Neural cell (in vitro differentiated cells): Measurements from ENCODE around the gene ACP4. TPM values are rescaled to one million over a fixed set of nuclear protein-coding genes. Genes with fewer than 3 reads are reported as not detected.

Experiments used
- H2AFZ ChIP-seq: fragments of 200-600, 300-800 bp; sonication (generic), shearing (Covaris generic); 2 replicates; pipeline ENCODE4 v1.6.0; 2014; ENCODE audit warnings: low read depth, mild to moderate bottlenecking, antibody characterized with exemption, low read length, moderate library complexity
- H3F3A ChIP-seq: fragments of 200-600 bp; shearing (Covaris generic); 2 replicates; pipeline ENCODE4 v1.6.1; 2016; ENCODE audit warnings: mild to moderate bottlenecking, moderate library complexity, mixed read lengths, antibody characterized with exemption, low read length; ENCODE audit not compliant: insufficient read depth, poor library complexity, severe bottlenecking
- H3K27ac ChIP-seq: fragments of 200-600, 300-800 bp; sonication (generic), shearing (Covaris generic); 2 replicates; pipeline ENCODE4 v1.5.1; 2014; ENCODE audit warnings: mild to moderate bottlenecking, low read length, moderate library complexity
- H3K27me3 ChIP-seq: fragments of 300-800, 200-600 bp; sonication (generic), shearing (Covaris generic); 2 replicates; pipeline ENCODE4 v1.6.0; 2014; ENCODE audit warnings: mild to moderate bottlenecking, low read depth, low read length, moderate library complexity; ENCODE audit not compliant: insufficient read depth
- H3K36me3 ChIP-seq: fragments of 300-800, 200-600 bp; sonication (generic), shearing (Covaris generic); 2 replicates; pipeline ENCODE4 v1.5.1; 2014; ENCODE audit warnings: mild to moderate bottlenecking, antibody characterized with exemption, low read length, moderate library complexity; ENCODE audit not compliant: insufficient read depth
- H3K4me2 ChIP-seq: fragments of 300-800, 200-600 bp; sonication (generic), shearing (Covaris generic); 2 replicates; pipeline ENCODE4 v1.6.0; 2014; ENCODE audit warnings: mild to moderate bottlenecking, low read length
- H3K4me3 ChIP-seq: fragments of 300-800, 200-600 bp; sonication (generic), shearing (Covaris generic); 2 replicates; pipeline ENCODE4 v1.5.1; 2014; ENCODE audit warnings: mild to moderate bottlenecking, low read length, moderate library complexity
- H3K79me2 ChIP-seq: fragments of 200-600 bp; shearing (Covaris generic); replicated peaks from 2 replicates; pipeline ENCODE4 v1.6.0; 2014; ENCODE audit warnings: mild to moderate bottlenecking, low read length, moderate library complexity; ENCODE audit not compliant: insufficient read depth
- H3K9ac ChIP-seq: fragments of 300-800, 200-600 bp; sonication (generic), shearing (Covaris generic); 2 replicates; pipeline ENCODE4 v1.6.1; 2016; ENCODE audit warnings: mild to moderate bottlenecking, low read length, mixed read lengths
- H3K9me2 ChIP-seq: fragments of 200-600 bp; shearing (Covaris generic); 2 replicates; pipeline ENCODE4 v1.6.1; 2016; ENCODE audit warnings: mild to moderate bottlenecking, low read length, mixed read lengths; ENCODE audit not compliant: insufficient read depth
- H3K9me3 ChIP-seq: fragments of 200-600, 300-800 bp; sonication (generic), shearing (Covaris generic); 2 replicates; pipeline ENCODE4 v1.6.1; 2016; ENCODE audit warnings: mild to moderate bottlenecking, mixed run types, low read length, moderate library complexity, mixed read lengths
- H4K20me1 ChIP-seq: fragments of 200-600 bp; shearing (Covaris generic); 2 replicates; pipeline ENCODE4 v1.6.1; 2016; ENCODE audit warnings: mild to moderate bottlenecking, mixed run types; ENCODE audit not compliant: insufficient read depth
- EP300 ChIP-seq: fragments of 450-650 bp; conservative IDR thresholded peaks from 2 replicates; pipeline ENCODE4 v1.6.1; 2014; ENCODE audit warnings: antibody characterized with exemption, mild to moderate bottlenecking, moderate library complexity; ENCODE audit not compliant: poor library complexity, severe bottlenecking
- EZH2 ChIP-seq: fragments of 200-600, 300-800 bp; shearing (Covaris generic), sonication (generic); IDR thresholded peaks from 2 replicates; pipeline ENCODE4 v1.6.1; 2014; ENCODE audit warnings: antibody characterized with exemption, low read length, borderline replicate concordance, mild to moderate bottlenecking; ENCODE audit not compliant: insufficient read depth, poor library complexity, severe bottlenecking
- MXI1 ChIP-seq: fragments of 450-650 bp; conservative IDR thresholded peaks from 2 replicates; pipeline ENCODE4 v1.6.1; 2014; ENCODE audit warnings: antibody characterized with exemption, mild to moderate bottlenecking; ENCODE audit not compliant: poor library complexity, severe bottlenecking
- POLR2AphosphoS5 ChIP-seq: IDR thresholded peaks from 2 replicates; pipeline ENCODE4 v1.6.1; 2012
- RAD21 ChIP-seq: fragments of 450-650 bp; conservative IDR thresholded peaks from 2 replicates; pipeline ENCODE4 v1.6.1; 2014; ENCODE audit warnings: antibody characterized with exemption, mild to moderate bottlenecking, moderate library complexity
- REST ChIP-seq: IDR thresholded peaks from 2 replicates; pipeline ENCODE4 v1.6.1; 2012; ENCODE audit warnings: borderline replicate concordance
- SMC3 ChIP-seq: fragments of 450-650 bp; conservative IDR thresholded peaks from 2 replicates; pipeline ENCODE4 v1.6.1; 2014; ENCODE audit warnings: antibody characterized with exemption, mild to moderate bottlenecking, moderate library complexity; ENCODE audit not compliant: poor library complexity
- TAF1 ChIP-seq: IDR thresholded peaks from 2 replicates; pipeline ENCODE4 v1.6.1; 2012; ENCODE audit warnings: low read depth
- polyA plus RNA-seq: library from polyadenylated mRNA; depleted of rRNA; stranded (reverse); fragments of >200 nt; gene quantifications from 2 replicates; pipeline ENCODE4 v1.2.3, GENCODE V29; 2014
- TF ChIP-seq, protein P1 (sequence below): fragments of 450-650 bp; IDR thresholded peaks from 2 replicates; pipeline ENCODE4 v1.5.1; 2014; ENCODE audit warnings: antibody characterized with exemption, mild to moderate bottlenecking, moderate library complexity; ENCODE audit not compliant: poor library complexity, severe bottlenecking

ACP4 gene
- polyA plus RNA-seq, 1 donor from 2014 or later, result not detected

GRCh38 chr19:50794074-50794875, 4.1 kb downstream of the ACP4 start:
- Histone ChIP-seq H3K27ac (no peak overlapping the region), H3K4me2 (no peak overlapping the region), H3K9ac (no peak overlapping the region), H3K9me3 (no peaks in the 10 kb centered on the region), H3K27me3 (no peaks in the 10 kb centered on the region), H3K4me3 (no peak overlapping the region), H4K20me1 (no peaks in the 10 kb centered on the region), H3K9me2 (no peaks in the 10 kb centered on the region), H3F3A (no peaks in the 10 kb centered on the region), H3K36me3 (no peaks in the 10 kb centered on the region), H2AFZ (no peak overlapping the region), H3K79me2 (no peaks in the 10 kb centered on the region)
- TF ChIP-seq POLR2AphosphoS5, result no peak
- no peak for TF ChIP-seq TAF1
- no peak for TF ChIP-seq RAD21
- no peak for TF ChIP-seq EP300
- TF ChIP-seq MXI1, result no peak
- no peak for TF ChIP-seq SMC3
- no peak for TF ChIP-seq EZH2
- no peak for TF ChIP-seq REST
- TF ChIP-seq, protein P1, sequence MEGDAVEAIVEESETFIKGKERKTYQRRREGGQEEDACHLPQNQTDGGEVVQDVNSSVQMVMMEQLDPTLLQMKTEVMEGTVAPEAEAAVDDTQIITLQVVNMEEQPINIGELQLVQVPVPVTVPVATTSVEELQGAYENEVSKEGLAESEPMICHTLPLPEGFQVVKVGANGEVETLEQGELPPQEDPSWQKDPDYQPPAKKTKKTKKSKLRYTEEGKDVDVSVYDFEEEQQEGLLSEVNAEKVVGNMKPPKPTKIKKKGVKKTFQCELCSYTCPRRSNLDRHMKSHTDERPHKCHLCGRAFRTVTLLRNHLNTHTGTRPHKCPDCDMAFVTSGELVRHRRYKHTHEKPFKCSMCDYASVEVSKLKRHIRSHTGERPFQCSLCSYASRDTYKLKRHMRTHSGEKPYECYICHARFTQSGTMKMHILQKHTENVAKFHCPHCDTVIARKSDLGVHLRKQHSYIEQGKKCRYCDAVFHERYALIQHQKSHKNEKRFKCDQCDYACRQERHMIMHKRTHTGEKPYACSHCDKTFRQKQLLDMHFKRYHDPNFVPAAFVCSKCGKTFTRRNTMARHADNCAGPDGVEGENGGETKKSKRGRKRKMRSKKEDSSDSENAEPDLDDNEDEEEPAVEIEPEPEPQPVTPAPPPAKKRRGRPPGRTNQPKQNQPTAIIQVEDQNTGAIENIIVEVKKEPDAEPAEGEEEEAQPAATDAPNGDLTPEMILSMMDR, result no peak

DNA sequence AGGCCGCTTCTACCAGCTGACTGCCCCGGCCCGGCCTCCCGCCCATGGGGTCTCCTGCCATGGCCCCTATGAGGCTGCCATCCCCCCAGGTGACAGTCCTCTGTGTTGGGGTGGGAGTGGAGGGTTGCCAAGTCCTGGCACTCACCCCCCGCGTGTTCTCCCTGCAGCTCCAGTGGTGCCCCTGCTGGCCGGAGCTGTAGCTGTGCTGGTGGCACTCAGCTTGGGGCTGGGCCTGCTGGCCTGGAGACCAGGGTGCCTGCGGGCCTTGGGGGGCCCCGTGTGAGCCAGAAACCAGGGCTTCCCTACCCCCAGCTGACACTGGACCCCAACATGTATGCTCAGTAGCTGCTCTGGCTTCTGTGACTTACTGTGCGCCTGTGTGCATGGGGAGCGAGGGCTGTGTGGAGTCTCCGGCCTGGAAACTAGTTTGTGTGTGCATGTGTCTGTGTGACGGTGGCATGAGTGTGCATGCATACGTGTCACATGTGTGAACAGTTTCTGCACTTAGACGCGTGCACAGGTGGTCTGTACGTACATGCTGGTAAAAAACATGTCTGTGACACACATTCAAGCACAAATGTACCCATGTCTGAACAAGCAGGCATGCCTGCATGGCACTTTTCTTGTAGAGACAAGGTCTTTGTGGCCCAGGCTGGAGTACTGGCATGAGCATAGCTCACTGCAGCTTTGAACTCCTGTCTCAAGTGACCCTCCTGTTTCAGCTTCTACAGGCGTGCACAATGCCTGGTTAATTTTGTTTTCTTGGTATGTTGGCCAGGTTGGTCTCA, 4.9 kb downstream of the ACP4 start:
- H3K36me3 ChIP-seq, result no peaks in the 10 kb centered on the region
- H3K9me2 ChIP-seq, result no peaks in the 10 kb centered on the region
- TF ChIP-seq, protein P1, result no peak
- TF ChIP-seq TAF1, result no peak
- TF ChIP-seq SMC3, result no peak
- no peak for TF ChIP-seq MXI1
- no peak for TF ChIP-seq RAD21
- no peak for TF ChIP-seq EP300
- TF ChIP-seq EZH2, result no peak
- TF ChIP-seq POLR2AphosphoS5, result no peak
- TF ChIP-seq REST, result no peak
- no peak overlapping the region for H3K9ac ChIP-seq
- no peak overlapping the region for H3K4me3 ChIP-seq
- no peaks in the 10 kb centered on the region for H3F3A ChIP-seq
- no peaks in the 10 kb centered on the region for H3K79me2 ChIP-seq
- H3K4me2 ChIP-seq, result no peak overlapping the region
- H3K9me3 ChIP-seq, result no peaks in the 10 kb centered on the region
- H2AFZ ChIP-seq, result no peak overlapping the region
- no peaks in the 10 kb centered on the region for H3K27me3 ChIP-seq
- no peak overlapping the region for H3K27ac ChIP-seq
- H4K20me1 ChIP-seq, result no peaks in the 10 kb centered on the region
